ENCODE data around the gene CABLES2.
"Not testable (repeated sequence)": the region's sequence is repeated elsewhere in the genome, so short reads cannot be mapped to it uniquely, and the experiment has no call there.

The CABLES2 gene

DNA sequence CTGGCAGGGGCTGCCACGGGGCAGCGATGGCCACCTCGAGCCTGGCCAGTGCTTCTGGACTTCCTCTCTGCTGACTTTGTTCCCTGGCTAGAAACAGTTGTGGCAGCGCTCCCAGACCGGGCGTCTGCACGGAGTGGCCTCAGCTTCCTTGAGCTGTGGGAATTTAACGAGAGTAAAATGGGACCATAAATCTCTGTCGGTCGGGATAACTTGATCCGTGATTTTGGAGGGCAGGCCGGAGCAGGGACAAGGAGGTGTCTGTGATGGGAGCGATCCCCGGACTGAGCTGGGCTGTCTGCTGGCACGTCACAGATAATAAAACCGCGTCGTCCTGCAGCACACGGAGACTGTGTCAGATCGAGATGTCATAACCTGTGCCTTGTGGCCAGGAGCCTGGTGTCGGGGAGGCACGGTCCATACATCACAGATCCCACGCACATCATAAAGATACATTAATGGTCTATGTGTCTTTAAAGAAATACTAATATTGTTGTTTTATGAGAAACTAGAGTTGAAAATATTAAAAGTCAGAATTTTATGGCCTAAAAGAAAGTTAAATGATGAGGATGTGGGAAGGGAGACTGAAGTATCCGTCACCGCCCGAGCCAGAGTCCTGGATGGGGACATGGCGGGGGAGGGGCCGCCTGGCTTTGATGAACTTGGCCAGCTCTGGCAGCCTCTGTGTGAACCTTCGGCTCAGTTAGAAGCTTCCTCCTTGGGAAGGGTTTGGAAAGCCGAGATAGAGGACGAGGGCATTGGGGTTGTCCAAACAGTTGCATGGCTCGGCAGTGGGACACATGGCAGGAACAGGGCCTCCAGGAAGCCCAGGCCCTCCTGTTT, 26.8 kb upstream of the CABLES2 start:
- no peak for DNase-seq

- DNase-seq: peak; percentile 32
Measured at GRCh38 chr20:62430866-62431447, 23.9 kb upstream of the CABLES2 start.

GRCh38 chr20:62430311-62430853, 23.3 kb upstream of the CABLES2 start:
- DNase-seq: no peak

- DNase-seq: no peak
Measured at GRCh38 chr20:62429455-62430310, 22.6 kb upstream of the CABLES2 start.

DNA sequence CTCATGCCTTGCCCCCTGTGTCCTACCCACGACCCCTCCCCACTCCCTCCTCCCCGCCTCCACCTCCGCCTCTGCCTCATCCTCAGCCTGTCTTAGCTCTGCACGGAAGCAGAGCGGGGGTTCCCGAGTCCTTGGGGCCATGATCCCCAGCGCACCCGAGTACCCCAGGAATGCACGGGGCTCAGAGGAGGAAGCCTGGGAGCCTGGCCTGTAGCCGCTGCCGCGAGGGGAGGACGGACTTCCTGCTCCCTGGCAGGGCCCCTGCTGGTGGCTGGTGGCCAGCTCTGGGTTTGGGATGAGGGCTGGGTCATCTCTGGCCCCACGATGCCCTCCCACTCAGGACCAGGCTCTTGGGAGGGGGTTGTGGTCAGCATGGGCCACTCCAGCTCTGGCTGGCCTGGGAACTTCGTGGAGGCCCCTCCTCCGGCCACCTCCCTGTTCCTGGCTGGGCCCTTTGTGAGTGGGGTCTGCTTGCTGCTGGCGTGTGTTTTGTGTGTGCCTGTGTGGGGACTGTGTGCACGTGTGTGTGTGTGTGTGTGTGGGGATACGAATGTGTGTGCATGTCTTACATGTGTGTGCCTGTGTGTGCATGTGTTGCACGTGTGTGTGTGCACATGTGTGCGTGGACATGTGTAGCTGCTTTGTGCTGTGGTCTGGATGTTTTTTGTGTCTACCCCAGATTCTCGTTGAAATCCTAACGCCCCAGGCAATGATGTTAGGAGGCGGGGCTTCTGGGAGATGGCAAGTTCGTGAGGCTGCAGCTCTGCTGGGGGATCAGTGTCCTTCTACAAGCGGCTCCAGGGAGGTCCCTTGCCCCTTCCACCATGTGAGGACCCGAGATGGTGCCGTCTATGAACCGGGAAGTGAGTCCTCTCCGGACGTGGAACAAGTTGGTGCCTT, 21.6 kb upstream of the CABLES2 start:
- no peak for DNase-seq

DNA sequence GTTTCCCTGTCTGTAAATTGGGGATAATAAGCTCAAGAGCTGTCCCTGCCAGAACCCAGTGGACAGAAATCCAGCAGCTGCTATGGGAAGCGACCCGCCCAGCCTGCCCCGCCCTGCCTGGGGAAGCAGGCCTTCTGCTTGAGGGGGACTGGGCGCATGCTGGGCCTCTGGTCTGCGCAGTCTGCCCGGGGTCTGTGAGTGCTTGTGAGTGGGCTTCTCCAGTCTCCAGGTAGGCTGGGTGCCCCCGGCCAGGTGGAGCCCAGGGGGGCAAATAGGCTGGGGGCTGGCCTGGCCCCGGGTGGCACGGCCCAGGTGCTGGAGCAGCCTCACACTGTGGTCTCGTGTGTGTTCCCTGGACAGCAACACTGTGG, 20.9 kb upstream of the CABLES2 start:
- no peak for DNase-seq

DNA sequence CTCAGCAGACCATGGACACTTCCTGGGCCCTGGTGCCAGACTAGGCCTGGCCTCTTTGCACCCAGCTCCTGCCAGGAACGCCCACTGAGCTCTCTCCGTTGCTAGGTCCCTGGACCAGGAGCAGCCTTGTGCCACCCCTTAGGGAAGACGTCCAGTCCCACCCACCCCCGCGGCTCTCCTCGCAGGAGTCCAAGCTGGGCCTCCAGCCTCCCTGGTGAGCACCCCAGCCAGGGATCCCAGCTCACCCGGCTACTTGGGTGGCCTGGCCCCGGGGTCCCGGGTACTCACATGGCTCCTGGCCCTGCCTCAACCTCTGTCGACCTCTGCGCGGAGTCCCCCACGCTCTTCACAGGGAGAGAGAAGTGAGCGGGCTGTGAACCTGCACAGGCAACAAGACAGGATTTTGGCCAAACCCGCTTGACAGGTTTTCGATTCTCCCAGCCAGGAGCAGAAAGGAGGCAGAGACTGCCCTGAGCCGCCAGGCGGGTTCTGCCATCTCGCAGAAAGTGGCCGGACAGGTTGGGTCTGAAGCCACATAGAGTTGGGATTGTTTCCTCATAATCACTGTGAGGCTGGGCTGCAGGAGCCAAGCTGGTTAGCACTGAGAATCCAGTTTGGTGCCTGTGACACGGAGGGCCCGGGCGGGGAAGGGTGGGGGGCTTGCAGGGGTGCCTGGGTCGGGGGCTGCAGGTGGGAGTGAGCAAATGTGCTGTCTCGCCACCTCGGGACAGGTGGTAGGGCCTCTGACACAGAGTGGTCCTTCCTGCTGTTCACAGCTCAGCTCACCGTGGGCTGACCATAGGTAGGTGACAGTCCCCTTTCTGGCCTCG, 20.3 kb upstream of the CABLES2 start, which contains the start of gene RBBP8NL:
TSS of gene RBBP8NL (minus strand) at position 368 of the 830 bp plus-strand sequence. CDS start 7,892 bp downstream, outside the sequence.
- DNase-seq: peak; percentile 98

- peak; percentile 64 for DNase-seq
Measured at GRCh38 chr20:62426699-62427131, 19.6 kb upstream of the CABLES2 start.

GRCh38 chr20:62426059-62426348, 18.9 kb upstream of the CABLES2 start:
- DNase-seq: not testable (repeated sequence)

GRCh38 chr20:62425281-62426058, 18.4 kb upstream of the CABLES2 start:
- DNase-seq: no peak

DNA sequence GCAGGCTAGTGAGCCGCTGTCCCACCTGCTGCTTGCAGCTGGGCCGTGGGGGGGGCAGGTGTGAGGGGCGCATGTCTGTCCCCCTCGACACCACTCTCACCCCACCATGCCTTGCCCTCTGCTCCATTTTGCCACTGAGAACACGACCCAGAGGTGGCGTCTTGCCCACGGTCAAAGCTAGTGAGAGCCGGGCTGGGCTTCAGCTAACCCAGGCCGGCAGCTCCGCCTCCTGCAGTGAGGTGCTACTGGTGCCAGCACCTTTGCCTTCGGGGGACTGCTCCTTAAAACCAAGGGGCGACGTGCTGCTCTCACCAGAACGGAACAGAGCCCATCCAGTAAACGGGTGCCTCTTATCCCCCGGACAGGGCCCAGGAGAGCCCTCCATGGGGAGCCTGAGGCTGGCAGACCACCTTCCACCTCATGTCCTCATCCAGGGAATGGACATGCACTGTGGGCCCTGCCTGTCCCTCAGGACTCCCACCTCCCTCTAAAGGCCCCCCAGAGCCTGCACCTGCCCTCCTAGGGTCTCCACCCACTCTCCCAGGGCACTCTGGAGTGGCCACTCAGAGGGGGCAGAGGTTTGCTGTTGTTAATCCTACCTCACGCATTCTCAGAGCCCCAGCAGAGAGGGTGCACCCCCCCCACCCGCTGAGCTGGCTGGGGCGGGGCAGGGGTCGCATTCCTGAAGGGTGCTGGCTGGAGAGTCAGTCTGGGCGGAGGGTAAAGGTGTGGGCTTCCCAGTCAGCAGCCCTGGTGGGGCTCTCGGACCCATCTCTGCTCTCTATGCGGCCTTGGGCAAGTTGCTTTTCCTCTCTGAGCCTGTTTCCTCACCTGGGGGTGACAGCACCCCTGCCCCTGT, 17.4 kb upstream of the CABLES2 start:
- DNase-seq: no peak

GRCh38 chr20:62423326-62423706, 16.2 kb upstream of the CABLES2 start:
- DNase-seq: no peak

GRCh38 chr20:62422636-62423325, 15.7 kb upstream of the CABLES2 start:
- no peak for DNase-seq

DNA sequence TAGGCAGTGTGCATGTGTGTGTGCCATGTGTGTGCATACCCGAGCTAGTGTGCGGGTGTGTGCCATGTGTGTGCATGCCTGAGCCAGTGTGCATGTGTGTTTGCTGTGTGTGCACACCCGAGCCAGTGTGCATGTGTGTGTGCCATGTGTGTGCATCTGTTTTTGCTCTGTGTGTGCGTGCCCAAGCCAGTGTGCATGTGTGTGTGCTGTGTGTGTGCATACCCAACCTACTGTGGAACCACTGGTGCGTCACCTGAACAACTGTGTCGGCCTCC, 14.6 kb upstream of the CABLES2 start:
- no peak for DNase-seq

GRCh38 chr20:62420846-62421715, 14.0 kb upstream of the CABLES2 start:
- DNase-seq: no peak

DNA sequence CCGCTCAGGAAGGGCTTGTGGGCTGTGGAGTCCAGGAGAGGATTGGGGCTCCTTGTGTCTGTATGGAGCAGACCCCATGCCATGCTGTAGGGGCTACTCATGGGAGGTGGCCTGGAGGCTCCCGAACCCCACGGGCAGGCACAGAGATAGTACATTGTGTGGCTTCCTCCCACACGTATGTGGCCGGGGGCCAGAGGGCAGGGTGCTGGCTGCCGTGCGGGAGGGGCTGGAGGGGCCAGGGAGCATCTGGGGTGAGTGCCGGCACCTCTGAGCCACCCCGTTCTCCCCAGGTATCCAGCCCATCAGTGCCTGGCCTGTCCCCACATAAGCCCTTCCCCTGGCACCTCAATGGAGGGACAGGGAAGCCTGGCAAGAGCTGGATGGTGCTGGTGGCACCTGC, 12.7 kb upstream of the CABLES2 start:
- no peak for DNase-seq

DNA sequence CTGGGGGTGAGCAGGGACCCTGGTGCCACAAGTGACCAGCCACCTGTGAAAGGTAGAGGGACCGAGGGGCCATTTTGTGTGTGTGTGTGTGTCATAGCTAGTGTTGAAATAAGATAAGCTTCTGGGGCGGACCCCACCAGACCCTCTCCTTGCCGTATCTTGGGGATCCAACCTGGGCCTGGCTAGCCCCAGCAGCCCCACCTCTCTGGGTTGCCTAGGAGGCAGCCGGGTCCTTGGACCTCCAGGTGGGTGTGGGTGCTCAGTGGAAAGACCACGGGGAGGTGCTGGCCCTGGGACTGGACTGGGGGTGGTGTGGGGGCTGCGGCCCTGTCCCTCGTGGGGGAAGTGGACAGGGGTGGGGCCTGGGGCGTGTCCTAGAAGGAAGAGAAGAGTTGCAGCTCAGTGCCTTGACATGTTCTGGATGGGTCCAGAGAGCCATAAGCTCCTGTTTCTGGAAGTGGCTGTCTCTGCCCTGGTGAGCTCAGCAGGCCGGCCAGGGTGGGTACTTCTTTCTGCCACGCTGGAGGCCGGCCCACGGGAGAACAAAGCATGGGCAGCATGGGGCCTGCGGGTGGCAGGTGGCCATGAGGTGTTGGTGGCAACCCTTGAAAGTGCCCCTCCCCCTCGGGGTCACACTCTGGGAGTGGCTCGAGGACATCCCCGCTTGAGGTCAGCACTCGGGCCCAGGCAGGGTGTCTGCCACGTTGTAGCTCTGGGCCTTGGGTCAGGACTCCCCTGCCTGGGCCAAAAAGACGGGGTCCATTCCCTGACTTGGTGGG, 11.8 kb upstream of the CABLES2 start:
- no peak for DNase-seq

Measured in NCI-H510A treated with DMSO at 0.1 percent for 48 hours (cell line).